RPMI8226 (cell line): ENCODE measurements around the gene KREMEN1.

ENCODE experiments used
- DNase-seq: peaks from one replicate; pipeline ENCODE4 v3.0.0-alpha.2; 2015

Gene KREMEN1

GRCh38 chr22:29049655-29050263 is 23.1 kb upstream of the KREMEN1 start:
- no peak for DNase-seq

GRCh38 chr22:29050457-29050856 is 22.4 kb upstream of the KREMEN1 start:
- no peak for DNase-seq

GRCh38 chr22:29053048-29053702 is 19.7 kb upstream of the KREMEN1 start:
- DNase-seq, result no peak

- no peak for DNase-seq
These were observed 18.5 kb upstream of the KREMEN1 start for GRCh38 chr22:29054251-29054767.

GRCh38 chr22:29055192-29055830 is 17.5 kb upstream of the KREMEN1 start:
- no peak for DNase-seq

- DNase-seq, result no peak
These were observed 16.4 kb upstream of the KREMEN1 start for GRCh38 chr22:29056472-29056871.

- no peak for DNase-seq
These were observed 12.5 kb upstream of the KREMEN1 start for GRCh38 chr22:29060251-29060869.

GRCh38 chr22:29060931-29061330 is 11.9 kb upstream of the KREMEN1 start:
- DNase-seq, result no peak

- no peak for DNase-seq
These were observed 11.1 kb upstream of the KREMEN1 start, which contains the start of gene C22orf31 for GRCh38 chr22:29061773-29062172. Gene C22orf31 (minus strand): TSS chr22:29061831. CDS start chr22:29061792, 39 bp downstream.

GRCh38 chr22:29062286-29062821 is 10.5 kb upstream of the KREMEN1 start:
- DNase-seq, result no peak

- no peak for DNase-seq
These were observed 7.2 kb upstream of the KREMEN1 start for GRCh38 chr22:29065468-29066190.

GRCh38 chr22:29069463-29069862 is 3.4 kb upstream of the KREMEN1 start:
- DNase-seq, result no peak

- no peak for DNase-seq
These were observed 2.3 kb upstream of the KREMEN1 start for GRCh38 chr22:29070490-29070889.

GRCh38 chr22:29071261-29072045 is 1.4 kb upstream of the KREMEN1 start:
- peak; percentile 49 for DNase-seq

GRCh38 chr22:29072193-29072978 is 449 bp upstream of the KREMEN1 start:
- DNase-seq, result peak; percentile 93

GRCh38 chr22:29073618-29074275 is 912 bp downstream of the KREMEN1 start:
- DNase-seq, result peak; percentile 15

GRCh38 chr22:29074276-29074772 is 1.5 kb downstream of the KREMEN1 start:
- DNase-seq, result no peak

GRCh38 chr22:29078036-29078868 is 5.4 kb downstream of the KREMEN1 start:
- DNase-seq, result no peak

GRCh38 chr22:29078869-29079207 is 6.0 kb downstream of the KREMEN1 start:
- DNase-seq, result no peak
